Type B pancreatic cell (in vitro differentiated cells): ENCODE results near the gene EFEMP1. TPM values are rescaled to one million over a fixed set of nuclear protein-coding genes. Genes with fewer than 3 reads are reported as not detected.

Source experiments
- DNase-seq: peaks from one replicate; pipeline ENCODE4 v3.0.0; 2021; ENCODE audit warnings: mixed read lengths; ENCODE audit not compliant: unreplicated experiment; ENCODE audit errors: extremely low spot score
- H3K27ac Mint-ChIP-seq: 2 replicates; pipeline ENCODE4 v1.8.0; 2021; ENCODE audit warnings: mild to moderate bottlenecking, mixed read lengths
- H3K27me3 Mint-ChIP-seq: 2 replicates; pipeline ENCODE4 v1.8.0; 2021; ENCODE audit warnings: mixed read lengths
- H3K36me3 Mint-ChIP-seq: 2 replicates; pipeline ENCODE4 v1.8.0; 2021; ENCODE audit warnings: mixed read lengths
- H3K4me1 Mint-ChIP-seq: one replicate; pipeline ENCODE4 v1.8.0; 2021; ENCODE audit warnings: mixed read lengths; ENCODE audit not compliant: unreplicated experiment
- H3K4me3 Mint-ChIP-seq: 2 replicates; pipeline ENCODE4 v1.8.0; 2021; ENCODE audit warnings: mild to moderate bottlenecking, mixed read lengths
- H3K9me3 Mint-ChIP-seq: 2 replicates; pipeline ENCODE4 v1.8.0; 2021; ENCODE audit warnings: mixed read lengths
- total RNA-seq: library from RNA; stranded (reverse); gene quantifications from 2 replicates; pipeline ENCODE4 v1.2.1, GENCODE V29; 2021; ENCODE audit warnings: low replicate concordance
- TF ChIP-seq, protein P1 (sequence below): fragments of 200-600 bp; sonication (generic); conservative IDR thresholded peaks from 2 replicates; pipeline ENCODE4 v1.5.0; 2021; ENCODE audit warnings: antibody characterized with exemption, mild to moderate bottlenecking

Gene EFEMP1
- total RNA-seq, 1 donor from 2014 or later: 92.5 TPM

GRCh38 chr2:55923982-55924321, 370 bp upstream of the EFEMP1 start:
- TF ChIP-seq, protein P1, sequence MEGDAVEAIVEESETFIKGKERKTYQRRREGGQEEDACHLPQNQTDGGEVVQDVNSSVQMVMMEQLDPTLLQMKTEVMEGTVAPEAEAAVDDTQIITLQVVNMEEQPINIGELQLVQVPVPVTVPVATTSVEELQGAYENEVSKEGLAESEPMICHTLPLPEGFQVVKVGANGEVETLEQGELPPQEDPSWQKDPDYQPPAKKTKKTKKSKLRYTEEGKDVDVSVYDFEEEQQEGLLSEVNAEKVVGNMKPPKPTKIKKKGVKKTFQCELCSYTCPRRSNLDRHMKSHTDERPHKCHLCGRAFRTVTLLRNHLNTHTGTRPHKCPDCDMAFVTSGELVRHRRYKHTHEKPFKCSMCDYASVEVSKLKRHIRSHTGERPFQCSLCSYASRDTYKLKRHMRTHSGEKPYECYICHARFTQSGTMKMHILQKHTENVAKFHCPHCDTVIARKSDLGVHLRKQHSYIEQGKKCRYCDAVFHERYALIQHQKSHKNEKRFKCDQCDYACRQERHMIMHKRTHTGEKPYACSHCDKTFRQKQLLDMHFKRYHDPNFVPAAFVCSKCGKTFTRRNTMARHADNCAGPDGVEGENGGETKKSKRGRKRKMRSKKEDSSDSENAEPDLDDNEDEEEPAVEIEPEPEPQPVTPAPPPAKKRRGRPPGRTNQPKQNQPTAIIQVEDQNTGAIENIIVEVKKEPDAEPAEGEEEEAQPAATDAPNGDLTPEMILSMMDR: no peak
- H3K9me3 Mint-ChIP-seq: no peaks in the 10 kb centered on the region
- H3K36me3 Mint-ChIP-seq: no peaks in the 10 kb centered on the region
- H3K27ac Mint-ChIP-seq: no peak overlapping the region
- peak overlapping the region; percentile 88 for H3K4me3 Mint-ChIP-seq
- H3K27me3 Mint-ChIP-seq: peaks cover 56% of the 10 kb centered on the region
- DNase-seq: no peak
- H3K4me1 Mint-ChIP-seq: peaks cover 9% of the 10 kb centered on the region

- Mint-ChIP-seq H3K36me3 (no peaks in the 10 kb centered on the region), H3K27ac (peak overlapping the region; percentile 91), H3K27me3 (peaks cover 47% of the 10 kb centered on the region), H3K4me3 (peak overlapping the region; percentile 88), H3K4me1 (peaks cover 9% of the 10 kb centered on the region), H3K9me3 (no peaks in the 10 kb centered on the region)
- TF ChIP-seq, protein P1: no peak
- no peak for DNase-seq
Measured at GRCh38 chr2:55922291-55922907, 1.2 kb downstream of the EFEMP1 start.

DNA sequence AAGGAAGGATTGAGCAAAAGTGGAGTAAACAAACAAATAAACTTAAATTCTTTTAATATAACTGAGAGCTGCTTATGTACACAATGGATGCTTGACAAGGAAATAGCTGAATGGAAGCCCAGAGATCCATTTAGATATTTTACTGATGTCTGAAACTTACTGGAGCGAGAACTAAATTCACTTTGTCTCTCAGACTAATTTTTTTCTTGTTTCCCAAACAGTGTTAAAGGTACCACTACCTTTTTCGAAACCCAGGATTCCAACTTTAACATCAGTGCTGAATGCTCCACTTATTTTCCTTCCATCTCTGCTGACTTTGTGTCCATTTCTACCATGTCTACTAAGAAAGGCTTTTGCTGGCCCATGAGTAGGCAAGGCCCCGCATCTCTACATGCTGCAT, 4.0 kb downstream of the EFEMP1 start:
- Mint-ChIP-seq H3K36me3 (peaks cover 6% of the 10 kb centered on the region), H3K4me1 (peaks cover 9% of the 10 kb centered on the region), H3K27me3 (peaks cover 23% of the 10 kb centered on the region), H3K4me3 (no peak overlapping the region), H3K27ac (no peak overlapping the region), H3K9me3 (no peaks in the 10 kb centered on the region)
- DNase-seq: no peak
- TF ChIP-seq, protein P1: no peak

DNA sequence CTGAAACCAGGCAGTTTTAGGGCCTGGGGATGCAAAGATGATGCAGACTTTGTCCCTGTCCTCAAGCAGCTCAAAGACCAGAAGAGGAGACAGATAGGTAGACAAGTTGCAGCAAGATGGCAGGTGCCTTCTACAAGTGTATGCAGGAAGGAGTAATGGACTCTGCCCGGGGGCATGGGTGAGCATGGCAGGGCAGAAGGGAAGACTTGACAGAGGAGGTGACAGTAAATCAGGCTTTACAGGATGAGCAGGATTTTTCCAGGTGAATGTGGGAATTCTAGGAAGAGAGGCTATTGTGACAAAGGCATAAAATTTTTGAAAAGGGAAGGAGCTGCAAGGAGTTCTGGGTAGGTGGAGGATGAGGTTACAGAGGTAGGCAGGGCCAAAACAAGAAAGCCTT, 4.7 kb downstream of the EFEMP1 start:
- TF ChIP-seq, protein P1: no peak
- H3K27ac Mint-ChIP-seq: no peak overlapping the region
- peaks cover 9% of the 10 kb centered on the region for H3K4me1 Mint-ChIP-seq
- peaks cover 6% of the 10 kb centered on the region for H3K36me3 Mint-ChIP-seq
- H3K27me3 Mint-ChIP-seq: peaks cover 16% of the 10 kb centered on the region
- no peaks in the 10 kb centered on the region for H3K9me3 Mint-ChIP-seq
- DNase-seq: no peak
- H3K4me3 Mint-ChIP-seq: no peak overlapping the region

- no peak for DNase-seq
- Mint-ChIP-seq H3K4me3 (no peak overlapping the region), H3K27ac (no peak overlapping the region), H3K4me1 (peaks cover 9% of the 10 kb centered on the region), H3K36me3 (peaks cover 9% of the 10 kb centered on the region), H3K9me3 (no peaks in the 10 kb centered on the region), H3K27me3 (peaks cover 9% of the 10 kb centered on the region)
- TF ChIP-seq, protein P1: no peak
Measured at GRCh38 chr2:55917713-55918390, 5.7 kb downstream of the EFEMP1 start.
